Right renal cortex interstitium (tissue), 3 donors: ENCODE measurements around the gene TET2. TPM values are rescaled to one million over a fixed set of nuclear protein-coding genes. Genes with fewer than 3 reads are reported as not detected.

Experiments used
- DNase-seq, 3 donors: peaks; one replicate each; pipeline ENCODE4 v3.0.0-alpha.2; 2013; ENCODE audit warnings: low read depth in 3 of 3, low spot score in 2 of 3
- polyA plus RNA-seq, 3 donors: library from polyadenylated mRNA; unstranded; fragments of 120-200 nt; gene quantifications; one replicate each; pipeline ENCODE4 v1.2.1, GENCODE V29; 2013; ENCODE audit not compliant: insufficient read length in 3 of 3

Gene TET2
- polyA plus RNA-seq, 3 donors: 21.9 to 25.2 (median 22.7) TPM

DNA sequence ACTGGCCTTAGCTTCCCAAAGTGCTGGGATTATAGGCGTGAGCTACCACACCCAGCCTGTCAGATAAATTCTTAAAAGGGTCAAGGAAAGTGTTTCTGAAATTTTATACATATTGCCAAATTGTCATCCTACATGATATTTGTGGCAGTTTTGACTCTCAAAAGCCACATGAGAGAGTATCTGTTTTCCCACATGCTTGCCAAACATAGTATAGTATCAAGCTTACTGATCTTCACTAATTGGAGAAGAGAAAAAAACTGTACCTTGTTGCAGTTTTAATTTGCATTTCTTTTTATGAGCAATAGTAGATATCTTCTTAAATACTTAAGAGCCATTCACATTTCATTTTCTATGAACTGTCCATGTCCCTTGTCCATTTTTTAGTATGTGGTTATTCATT is 83.6 kb downstream of the TET2 start:
- DNase-seq: no peak

DNA sequence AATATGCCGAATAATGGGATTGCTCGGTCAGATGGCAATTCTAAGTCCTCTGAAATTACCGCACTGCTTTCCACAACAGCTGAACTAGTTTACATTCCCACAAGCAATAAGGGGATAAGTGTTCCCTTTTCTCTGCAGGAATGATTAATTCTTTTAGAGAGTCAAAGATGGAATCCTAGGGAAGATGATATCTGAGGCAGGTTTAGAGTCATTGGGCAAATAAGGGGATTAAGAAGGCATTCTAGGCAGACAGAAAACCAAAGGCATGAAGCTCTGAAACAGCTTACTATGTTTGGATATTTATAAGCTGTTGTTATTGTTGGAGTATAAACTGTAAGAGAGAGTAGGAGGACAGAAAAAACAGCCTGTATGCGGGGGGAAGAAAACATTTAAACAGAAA is 85.7 kb downstream of the TET2 start:
- no peak for DNase-seq

DNA sequence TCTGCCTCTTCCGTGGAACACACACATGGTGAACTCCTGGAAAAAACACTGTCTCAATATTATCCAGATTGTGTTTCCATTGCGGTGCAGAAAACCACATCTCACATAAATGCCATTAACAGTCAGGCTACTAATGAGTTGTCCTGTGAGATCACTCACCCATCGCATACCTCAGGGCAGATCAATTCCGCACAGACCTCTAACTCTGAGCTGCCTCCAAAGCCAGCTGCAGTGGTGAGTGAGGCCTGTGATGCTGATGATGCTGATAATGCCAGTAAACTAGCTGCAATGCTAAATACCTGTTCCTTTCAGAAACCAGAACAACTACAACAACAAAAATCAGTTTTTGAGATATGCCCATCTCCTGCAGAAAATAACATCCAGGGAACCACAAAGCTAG is 87.9 kb downstream of the TET2 start:
- no peak for DNase-seq

DNA sequence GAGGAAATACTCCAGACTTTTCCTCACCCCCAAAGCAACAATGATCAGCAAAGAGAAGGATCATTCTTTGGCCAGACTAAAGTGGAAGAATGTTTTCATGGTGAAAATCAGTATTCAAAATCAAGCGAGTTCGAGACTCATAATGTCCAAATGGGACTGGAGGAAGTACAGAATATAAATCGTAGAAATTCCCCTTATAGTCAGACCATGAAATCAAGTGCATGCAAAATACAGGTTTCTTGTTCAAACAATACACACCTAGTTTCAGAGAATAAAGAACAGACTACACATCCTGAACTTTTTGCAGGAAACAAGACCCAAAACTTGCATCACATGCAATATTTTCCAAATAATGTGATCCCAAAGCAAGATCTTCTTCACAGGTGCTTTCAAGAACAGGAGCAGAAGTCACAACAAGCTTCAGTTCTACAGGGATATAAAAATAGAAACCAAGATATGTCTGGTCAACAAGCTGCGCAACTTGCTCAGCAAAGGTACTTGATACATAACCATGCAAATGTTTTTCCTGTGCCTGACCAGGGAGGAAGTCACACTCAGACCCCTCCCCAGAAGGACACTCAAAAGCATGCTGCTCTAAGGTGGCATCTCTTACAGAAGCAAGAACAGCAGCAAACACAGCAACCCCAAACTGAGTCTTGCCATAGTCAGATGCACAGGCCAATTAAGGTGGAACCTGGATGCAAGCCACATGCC is 89.7 kb downstream of the TET2 start:
- DNase-seq: no peak

DNA sequence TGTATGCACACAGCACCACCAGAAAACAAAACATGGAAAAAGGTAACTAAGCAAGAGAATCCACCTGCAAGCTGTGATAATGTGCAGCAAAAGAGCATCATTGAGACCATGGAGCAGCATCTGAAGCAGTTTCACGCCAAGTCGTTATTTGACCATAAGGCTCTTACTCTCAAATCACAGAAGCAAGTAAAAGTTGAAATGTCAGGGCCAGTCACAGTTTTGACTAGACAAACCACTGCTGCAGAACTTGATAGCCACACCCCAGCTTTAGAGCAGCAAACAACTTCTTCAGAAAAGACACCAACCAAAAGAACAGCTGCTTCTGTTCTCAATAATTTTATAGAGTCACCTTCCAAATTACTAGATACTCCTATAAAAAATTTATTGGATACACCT is 90.2 kb downstream of the TET2 start:
- DNase-seq: no peak

DNA sequence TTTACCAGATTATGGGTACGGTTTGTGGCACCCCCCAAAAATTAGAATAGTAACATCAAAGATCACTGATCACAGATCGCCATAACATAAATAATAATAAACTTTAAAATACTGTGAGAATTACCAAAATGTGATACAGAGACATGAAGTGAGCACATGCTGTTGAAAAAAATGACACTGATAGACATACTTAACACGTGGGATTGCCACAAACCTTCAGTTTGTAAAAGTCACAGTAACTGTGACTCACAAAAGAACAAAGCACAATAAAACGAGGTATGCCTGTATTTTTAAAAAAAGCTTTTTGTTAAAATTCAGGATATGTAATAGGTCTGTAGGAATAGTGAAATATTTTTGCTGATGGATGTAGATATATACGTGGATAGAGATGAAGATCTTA is 93.4 kb downstream of the TET2 start:
- no peak for DNase-seq

DNA sequence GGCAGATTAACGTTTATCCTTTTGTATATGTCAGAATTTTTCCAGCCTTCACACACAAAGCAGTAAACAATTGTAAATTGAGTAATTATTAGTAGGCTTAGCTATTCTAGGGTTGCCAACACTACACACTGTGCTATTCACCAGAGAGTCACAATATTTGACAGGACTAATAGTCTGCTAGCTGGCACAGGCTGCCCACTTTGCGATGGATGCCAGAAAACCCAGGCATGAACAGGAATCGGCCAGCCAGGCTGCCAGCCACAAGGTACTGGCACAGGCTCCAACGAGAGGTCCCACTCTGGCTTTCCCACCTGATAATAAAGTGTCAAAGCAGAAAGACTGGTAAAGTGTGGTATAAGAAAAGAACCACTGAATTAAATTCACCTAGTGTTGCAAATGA is 94.8 kb downstream of the TET2 start:
- DNase-seq: no peak

DNA sequence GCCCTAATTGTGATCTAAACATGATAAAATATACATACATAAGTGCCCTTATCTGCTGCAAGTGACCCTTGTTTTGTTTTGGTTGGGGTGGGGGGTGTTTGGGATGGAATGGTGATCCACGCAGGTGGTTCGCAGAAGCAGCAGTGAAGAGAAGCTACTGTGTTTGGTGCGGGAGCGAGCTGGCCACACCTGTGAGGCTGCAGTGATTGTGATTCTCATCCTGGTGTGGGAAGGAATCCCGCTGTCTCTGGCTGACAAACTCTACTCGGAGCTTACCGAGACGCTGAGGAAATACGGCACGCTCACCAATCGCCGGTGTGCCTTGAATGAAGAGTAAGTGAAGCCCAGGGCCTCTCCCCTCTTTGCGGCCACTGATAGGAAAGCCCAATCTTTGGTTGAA is 96.8 kb downstream of the TET2 start:
- DNase-seq: no peak

DNA sequence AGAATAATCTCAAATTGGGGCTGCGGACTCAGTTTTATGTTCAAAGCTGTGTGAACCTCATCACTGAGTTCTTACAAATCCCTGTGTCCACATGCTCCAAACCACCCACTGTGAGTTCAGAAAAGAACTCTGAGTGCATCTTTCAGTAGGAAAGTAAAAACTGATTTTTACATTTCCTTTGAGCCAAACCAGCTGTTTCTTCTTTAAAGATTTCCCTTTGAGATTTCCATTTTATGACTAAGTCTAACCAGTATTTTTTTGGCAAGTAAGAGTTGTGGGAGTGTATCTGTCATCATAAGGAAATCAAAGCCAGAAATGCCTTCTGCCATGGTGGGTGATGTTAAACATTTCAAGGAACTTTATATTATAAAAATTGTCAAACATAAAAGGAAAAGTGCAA is 100.0 kb downstream of the TET2 start:
- DNase-seq: peak; percentile 7 to 18 (median 13)

DNA sequence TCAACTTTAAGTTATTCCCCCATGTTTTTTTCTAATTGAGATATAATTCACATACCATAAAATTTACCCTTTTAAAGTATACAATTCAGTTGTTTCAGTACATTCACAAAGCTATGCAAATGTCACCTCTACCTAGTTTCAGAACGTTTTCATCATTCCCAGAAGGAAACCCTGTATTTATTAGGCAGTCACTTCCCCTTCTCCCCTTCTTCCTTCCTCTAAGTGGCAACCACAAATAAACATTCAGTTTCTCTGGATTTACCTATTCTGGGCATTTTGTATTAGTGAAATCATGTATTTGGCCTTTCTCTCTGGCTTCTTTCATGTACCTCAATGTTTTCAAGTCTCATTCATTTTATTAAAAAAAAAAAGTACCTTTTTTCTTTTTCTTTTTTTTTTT is 101.9 kb downstream of the TET2 start:
- no peak for DNase-seq

DNA sequence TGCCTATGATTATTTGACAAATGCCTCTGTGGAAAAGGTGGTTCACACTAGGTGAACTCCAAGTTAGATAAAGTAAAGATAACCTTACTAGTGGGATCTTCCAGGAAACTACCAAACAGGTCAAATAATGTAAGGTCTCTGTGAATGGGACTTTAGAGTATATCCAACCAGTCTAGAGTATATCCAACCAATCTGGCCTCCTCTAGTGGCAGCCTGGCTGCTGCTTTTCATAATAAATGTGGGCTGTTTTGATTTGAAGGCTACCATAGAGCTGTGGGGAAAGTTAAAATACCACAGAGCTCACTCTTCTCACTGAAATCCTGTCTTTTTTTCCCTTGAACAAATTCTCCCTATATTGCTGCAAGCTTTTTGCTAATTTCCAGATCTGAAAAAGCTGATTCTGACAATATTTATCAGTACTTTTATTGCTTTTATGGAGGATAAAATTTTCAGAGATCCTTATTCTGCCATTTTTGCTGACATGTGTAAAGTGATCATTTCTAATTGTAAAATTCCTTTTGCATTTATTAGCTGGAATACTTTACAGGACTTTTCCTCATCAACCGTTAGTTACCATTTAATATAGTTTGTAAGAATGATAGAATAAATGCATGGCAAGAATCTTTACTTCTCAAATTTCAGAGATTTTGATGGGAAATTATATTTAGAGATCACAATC is 111.3 kb downstream of the TET2 start:
- no peak for DNase-seq

DNA sequence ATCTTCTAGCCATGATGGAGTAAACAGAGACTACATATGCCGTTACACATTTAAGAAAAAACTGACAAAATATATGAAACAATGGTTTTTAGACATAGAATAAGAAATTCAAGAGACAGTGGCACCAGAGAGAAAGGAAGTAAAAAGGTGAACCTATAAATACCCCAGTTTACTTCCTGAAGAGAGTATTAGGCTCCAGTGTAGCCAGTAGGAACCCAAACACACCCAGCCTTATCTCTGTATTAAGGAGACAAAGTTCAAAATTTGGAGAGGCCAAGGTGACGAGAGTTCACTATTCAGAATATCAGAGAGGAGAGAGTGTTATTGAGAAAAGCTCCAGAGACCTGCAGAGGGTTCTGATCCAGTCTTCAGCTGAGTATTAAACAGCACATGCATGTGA is 119.0 kb downstream of the TET2 start:
- DNase-seq: no peak

DNA sequence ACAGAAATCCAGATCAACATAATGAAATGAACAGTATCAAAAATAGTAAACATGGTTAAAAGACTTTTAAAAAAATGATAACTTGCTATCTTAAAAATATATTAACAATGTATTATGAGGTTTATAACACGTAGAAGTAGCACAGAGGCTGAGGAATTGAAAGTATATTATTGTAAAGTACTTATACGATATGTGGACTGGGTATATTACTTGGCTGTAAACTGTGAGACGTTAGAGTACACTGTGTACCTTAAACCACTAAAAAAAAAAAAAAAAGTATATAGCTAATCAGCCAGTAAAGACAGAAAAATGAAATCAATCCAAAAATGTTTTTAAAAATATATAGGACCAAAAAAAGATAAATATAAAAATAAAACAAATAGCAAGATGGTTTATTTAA is 120.6 kb downstream of the TET2 start:
- DNase-seq: no peak

DNA sequence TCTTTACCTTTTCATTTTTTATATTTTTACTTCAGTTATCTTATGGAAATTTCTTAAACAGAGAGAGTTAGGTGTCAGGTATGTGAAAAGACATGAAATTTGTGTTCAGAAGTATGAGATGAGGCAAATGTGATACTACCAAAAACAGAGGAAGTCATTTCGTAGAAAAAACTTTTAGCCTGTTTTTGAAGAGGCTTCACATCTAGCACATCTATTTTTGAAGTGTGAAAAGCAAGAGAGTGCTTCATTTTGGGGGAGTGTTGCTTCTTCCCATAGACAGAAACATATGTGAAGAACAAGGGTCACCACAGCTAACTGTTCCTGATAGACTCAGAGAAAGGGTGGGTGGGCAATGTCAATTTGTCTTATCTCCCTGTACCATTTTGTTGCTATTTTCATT is 125.3 kb downstream of the TET2 start:
- no peak for DNase-seq

DNA sequence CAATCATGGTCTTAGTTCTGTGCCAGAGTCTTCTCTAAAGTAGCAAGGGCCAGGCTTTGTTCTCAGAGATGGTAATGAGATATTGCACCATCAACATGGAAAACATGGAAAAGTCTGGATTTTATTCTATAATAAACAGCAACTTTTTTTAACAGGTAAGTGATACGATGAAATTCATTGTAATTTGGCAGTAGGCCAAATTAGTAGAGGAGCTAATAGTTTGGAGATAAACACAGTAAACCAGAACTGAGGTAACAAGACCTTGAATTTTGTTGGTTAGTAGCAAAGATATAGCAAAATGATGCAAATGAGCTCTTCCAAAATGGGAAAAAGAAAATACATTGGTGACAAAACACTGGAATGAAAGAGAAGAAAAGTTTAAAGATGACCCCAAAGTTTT is 126.6 kb downstream of the TET2 start:
- DNase-seq: no peak

DNA sequence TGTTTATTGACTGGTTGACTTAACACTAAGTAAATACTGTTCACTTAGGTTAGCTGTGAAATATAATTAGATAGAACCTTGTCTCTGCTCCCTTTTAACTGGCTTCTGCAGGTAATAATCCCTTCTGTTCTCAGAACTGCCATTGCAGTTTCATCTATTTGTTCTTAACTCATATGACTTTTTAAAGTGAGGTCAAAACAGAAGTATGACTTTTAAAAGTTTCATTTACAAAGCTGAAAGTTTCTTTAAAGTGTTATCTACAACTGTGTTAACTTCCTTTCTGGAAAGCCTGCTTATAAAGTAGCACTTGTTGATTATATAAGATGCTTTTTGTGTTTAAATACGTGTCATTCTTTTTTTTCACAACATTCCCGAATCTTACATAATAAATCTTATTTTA is 127.4 kb downstream of the TET2 start:
- DNase-seq: no peak

DNA sequence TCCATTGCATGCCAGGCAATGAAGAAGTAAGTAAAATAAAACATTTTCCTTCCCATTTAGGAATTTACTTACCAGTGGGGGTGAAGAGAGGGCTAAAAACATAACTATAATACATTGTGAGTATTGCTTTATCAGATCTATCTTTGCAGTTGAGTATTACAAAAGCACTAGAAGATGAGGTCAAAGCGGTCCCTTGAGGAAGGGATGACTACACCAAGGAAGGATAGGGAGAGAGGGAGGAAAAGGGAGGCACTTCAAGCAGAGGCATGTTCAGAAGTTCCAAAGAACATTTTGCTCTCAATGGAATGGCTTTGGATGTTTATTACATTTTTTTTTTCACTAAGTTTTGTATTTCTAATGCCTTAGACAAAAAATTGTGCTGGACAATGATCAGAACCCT is 127.8 kb downstream of the TET2 start:
- DNase-seq: no peak

DNA sequence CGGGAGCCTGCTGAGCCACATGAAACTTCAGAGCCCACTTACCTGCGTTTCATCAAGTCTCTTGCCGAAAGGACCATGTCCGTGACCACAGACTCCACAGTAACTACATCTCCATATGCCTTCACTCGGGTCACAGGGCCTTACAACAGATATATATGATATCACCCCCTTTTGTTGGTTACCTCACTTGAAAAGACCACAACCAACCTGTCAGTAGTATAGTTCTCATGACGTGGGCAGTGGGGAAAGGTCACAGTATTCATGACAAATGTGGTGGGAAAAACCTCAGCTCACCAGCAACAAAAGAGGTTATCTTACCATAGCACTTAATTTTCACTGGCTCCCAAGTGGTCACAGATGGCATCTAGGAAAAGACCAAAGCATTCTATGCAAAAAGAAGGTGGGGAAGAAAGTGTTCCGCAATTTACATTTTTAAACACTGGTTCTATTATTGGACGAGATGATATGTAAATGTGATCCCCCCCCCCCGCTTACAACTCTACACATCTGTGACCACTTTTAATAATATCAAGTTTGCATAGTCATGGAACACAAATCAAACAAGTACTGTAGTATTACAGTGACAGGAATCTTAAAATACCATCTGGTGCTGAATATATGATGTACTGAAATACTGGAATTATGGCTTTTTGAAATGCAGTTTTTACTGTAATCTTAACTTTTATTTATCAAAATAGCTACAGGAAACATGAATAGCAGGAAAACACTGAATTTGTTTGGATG is 129.9 kb downstream of the TET2 start:
- no peak for DNase-seq

DNA sequence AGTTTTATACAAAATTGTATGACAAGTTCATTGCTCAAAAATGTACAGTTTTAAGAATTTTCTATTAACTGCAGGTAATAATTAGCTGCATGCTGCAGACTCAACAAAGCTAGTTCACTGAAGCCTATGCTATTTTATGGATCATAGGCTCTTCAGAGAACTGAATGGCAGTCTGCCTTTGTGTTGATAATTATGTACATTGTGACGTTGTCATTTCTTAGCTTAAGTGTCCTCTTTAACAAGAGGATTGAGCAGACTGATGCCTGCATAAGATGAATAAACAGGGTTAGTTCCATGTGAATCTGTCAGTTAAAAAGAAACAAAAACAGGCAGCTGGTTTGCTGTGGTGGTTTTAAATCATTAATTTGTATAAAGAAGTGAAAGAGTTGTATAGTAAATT is 131.0 kb downstream of the TET2 start:
- DNase-seq: no peak

DNA sequence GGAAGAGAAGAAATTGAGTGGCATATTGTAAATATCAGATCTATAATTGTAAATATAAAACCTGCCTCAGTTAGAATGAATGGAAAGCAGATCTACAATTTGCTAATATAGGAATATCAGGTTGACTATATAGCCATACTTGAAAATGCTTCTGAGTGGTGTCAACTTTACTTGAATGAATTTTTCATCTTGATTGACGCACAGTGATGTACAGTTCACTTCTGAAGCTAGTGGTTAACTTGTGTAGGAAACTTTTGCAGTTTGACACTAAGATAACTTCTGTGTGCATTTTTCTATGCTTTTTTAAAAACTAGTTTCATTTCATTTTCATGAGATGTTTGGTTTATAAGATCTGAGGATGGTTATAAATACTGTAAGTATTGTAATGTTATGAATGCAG is 132.6 kb downstream of the TET2 start:
- DNase-seq: no peak

DNA sequence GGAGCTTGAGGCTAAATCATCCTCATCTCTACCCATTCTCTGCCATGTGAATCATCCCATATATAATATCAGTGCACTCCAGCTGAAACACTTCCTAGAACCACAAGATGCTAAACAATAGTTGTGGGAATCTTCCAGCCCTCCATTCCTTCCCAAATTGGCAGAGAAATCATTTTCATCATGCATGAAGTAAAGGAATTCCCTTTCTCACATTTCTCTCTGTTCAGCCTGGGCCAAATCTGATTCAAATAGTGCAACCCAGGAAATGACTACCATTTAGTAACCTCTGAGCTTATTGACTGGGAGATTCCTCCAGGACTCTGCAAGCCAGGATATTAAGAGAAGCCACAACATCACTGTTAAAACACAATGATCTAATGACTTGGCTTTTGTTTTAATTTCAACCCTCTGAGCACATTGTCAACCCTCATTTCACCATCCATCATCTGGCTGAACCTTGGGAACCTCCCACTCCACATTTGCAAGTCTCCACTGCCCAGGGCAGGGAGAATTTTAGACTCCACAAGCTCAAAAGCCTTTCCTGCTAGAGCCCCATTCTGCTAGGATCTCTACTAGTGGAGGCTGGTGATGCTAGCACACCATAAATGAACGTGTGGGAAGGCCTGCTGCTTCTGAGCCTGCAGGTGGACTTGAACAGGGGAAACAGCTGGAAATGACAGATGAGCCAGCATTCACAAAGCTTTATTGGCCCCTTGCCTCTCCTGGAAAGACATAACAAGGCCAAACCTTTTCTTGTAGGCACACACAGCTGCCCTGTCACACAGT is 133.9 kb downstream of the TET2 start:
- no peak for DNase-seq
